ENCODE data around the gene PARG.

PARG gene

DNA sequence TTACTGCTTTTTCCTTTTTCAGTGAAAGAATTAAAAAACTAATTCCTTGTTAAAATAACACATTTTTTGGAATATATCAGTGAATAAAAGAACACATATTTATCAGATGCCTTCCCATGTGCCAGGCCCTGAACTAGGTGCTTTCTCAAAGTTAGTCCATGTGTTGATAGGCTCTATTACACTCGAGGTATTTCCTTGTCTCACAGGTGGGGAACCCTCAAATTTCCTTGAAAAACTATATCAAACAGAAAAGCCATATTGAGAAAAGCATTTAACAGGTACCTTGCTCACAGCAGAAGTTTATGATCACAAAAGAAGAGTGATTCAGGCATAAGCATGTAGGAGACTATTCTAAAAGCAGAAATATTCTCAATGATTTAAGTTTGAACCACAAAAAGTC is 104.1 kb downstream of the PARG start:
- DNase-seq (ENCODE audit: low spot score), result no peak
- TF ChIP-seq, protein P1, sequence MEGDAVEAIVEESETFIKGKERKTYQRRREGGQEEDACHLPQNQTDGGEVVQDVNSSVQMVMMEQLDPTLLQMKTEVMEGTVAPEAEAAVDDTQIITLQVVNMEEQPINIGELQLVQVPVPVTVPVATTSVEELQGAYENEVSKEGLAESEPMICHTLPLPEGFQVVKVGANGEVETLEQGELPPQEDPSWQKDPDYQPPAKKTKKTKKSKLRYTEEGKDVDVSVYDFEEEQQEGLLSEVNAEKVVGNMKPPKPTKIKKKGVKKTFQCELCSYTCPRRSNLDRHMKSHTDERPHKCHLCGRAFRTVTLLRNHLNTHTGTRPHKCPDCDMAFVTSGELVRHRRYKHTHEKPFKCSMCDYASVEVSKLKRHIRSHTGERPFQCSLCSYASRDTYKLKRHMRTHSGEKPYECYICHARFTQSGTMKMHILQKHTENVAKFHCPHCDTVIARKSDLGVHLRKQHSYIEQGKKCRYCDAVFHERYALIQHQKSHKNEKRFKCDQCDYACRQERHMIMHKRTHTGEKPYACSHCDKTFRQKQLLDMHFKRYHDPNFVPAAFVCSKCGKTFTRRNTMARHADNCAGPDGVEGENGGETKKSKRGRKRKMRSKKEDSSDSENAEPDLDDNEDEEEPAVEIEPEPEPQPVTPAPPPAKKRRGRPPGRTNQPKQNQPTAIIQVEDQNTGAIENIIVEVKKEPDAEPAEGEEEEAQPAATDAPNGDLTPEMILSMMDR (IDR thresholded peaks at IDR 0.05; ENCODE audit: extremely low read depth, missing control alignments), result no peak

DNA sequence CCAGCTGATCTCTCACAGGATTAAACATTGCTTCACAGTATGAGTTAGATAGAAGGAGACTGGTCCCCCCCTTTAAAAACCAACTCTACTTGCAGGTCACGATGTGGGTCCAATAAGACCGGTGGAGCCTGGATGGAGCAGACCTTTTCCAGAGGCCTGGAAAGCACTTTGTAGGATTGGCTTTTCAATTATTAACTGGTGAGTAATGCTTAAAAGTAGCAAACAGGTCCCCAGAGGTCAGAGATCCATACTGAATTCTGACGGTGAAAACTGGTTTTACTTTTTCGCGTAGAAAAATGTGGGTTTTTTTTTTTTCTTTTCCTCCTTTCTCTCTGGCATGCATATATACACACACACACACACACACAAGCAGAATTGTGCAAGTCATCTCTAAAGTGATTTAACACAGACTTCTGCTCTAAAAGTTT is 104.8 kb downstream of the PARG start:
- TF ChIP-seq, protein P1 (IDR thresholded peaks at IDR 0.05; ENCODE audit: extremely low read depth, missing control alignments), result no peak
- DNase-seq (ENCODE audit: low spot score), result no peak

DNA sequence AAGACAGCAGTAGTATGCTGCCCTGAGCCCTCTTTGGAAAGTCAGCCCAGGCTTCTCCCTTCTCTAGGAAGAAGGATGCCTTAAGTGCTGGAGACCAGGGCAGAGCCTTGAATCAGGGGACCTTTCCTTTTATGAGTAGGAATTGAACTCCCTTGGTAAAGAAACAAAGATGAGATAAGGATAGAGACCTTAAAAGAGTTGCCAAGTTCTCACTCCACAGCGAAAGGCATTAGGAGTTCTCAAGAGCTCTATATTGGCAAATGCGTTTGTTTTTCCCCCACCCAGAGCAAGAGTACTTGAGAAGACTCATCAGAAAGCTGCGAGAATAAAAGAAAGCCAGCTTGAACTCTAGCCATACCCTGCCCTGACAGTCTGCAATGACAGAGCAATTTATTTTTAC is 106.9 kb downstream of the PARG start:
- no peak for DNase-seq (ENCODE audit: low spot score)
- TF ChIP-seq, protein P1 (IDR thresholded peaks at IDR 0.05; ENCODE audit: extremely low read depth, missing control alignments), result no peak

DNA sequence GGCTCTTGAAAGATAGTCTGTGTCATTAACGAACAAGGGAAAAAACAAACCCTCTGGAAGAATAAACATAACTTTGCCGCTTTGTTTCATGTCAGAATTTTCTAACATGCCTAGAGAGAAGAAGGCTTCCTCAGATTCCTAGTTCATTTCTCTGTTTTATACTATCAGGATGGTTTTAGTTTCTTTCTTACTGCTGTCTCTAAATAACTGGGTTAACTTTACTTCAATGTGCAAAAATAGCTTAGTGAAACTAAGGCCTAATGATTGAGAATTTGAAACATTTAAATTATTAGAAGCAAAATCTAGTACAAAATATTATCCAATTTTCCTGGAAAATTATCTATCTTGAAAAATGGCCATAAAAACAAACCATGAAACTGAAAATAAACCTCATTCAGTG is 107.6 kb downstream of the PARG start:
- TF ChIP-seq, protein P1 (IDR thresholded peaks at IDR 0.05; ENCODE audit: extremely low read depth, missing control alignments), result no peak
- DNase-seq (ENCODE audit: low spot score), result no peak

DNA sequence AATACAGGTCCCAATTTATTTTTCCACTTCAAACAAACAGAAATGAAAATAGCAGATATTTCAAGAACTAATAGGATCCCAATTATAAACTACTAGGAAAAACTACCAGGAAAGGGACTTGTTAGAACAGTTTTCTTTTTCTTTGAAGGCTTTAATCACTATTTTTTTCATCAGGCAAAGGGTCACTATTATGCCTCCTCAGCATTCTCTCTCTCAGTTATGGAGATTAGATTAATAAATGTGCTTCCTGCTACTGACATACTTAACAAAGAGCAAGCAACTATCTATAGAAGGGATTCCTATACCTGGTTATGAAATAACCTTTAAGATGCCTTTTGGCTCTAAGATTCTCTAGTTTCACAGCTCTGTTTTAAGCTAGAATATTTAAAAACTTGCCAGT is 108.7 kb downstream of the PARG start:
- DNase-seq (ENCODE audit: low spot score), result no peak
- TF ChIP-seq, protein P1 (IDR thresholded peaks at IDR 0.05; ENCODE audit: extremely low read depth, missing control alignments), result no peak

DNA sequence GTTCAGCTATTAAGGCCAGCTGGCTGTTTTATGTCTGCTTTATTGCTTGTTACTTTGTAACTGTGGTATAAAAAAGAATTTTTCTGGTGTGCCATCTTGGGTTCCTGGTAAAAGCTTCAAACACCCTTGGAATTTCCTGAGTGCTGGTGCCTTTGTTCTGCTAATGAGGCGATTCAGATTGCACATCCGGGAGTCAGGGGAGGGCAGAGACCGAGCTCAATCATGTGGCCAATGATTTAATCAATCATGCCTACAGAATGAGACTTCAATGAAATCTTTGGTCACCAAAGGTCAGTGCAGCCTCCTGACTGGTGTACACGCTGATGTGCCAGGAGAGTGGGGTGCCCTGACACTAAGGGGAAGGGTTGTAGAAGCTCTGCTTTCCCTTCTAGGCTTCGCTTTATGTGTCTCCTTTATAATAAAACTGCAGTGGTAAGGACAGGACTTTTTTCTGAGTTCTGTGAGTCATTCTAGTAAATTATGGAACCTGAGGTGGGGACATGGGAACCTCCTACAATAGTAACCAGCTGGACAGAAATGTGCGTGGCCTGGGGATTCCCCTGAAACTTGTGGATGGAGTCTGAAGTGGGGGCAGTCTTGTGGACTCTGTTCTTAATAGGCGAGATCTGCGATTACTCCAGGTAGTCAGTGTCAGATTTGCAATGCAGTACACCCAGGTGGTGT is 110.3 kb downstream of the PARG start:
- TF ChIP-seq, protein P1 (IDR thresholded peaks at IDR 0.05; ENCODE audit: extremely low read depth, missing control alignments), result no peak
- no peak for DNase-seq (ENCODE audit: low spot score)

DNA sequence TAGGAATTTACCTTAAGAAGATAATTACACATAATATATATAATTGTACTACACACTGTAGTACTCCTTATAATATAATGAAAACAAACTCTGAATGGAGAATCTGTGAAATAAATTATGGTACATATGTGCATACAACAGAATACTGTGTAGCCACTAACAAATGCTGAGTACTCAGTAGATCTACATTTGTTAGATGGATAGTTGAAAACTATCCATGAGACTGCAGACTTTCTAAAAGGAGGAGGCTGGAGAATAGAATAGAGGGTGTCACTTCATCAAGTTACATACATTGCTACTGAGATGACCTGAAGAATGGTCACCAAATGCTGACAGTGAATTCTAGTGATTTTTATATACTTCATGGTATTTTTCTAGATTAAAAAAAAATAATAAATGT is 111.0 kb downstream of the PARG start:
- DNase-seq (ENCODE audit: low spot score), result no peak
- TF ChIP-seq, protein P1 (IDR thresholded peaks at IDR 0.05; ENCODE audit: extremely low read depth, missing control alignments), result no peak

All from GM20000 (cell line).